ENCODE measurements around the gene PPIL1. TPM values are rescaled to one million over a fixed set of nuclear protein-coding genes. Genes with fewer than 3 reads are reported as not detected.

PPIL1 gene
- total RNA-seq, 1 experiment from 2014 or later = 87.8 TPM

DNA sequence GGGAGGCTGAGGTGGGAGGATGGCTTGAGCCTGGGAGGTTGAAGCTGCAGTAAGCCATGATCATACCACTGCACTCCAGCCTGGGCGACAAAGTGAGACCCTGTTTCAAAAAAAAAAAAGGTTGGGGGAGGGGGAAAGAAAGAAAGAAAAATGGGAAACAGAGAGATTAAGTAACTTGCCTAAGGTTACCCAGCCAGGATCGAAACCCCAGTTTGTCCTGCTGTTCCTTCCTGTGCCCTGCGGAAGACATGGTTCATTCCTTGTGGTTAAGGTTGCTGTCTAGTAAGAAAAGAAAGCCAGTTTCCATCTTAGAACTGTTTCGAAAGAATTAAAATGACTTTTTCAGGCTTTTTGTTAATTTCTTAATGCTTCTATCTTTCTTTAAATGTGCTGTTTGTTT lies 41.0 kb upstream of the PPIL1 start:
- no peak overlapping the region for H2BK15ac ChIP-seq (ENCODE audit: low read depth, low read length)
- no peak overlapping the region for H3K9ac ChIP-seq (ENCODE audit: extremely low read depth, insufficient read length, low read length)
- no peak overlapping the region for H3K56ac ChIP-seq (ENCODE audit: insufficient read length, low read depth, low read length)
- H4K20me1 ChIP-seq (ENCODE audit: control insufficient read depth, insufficient read depth, insufficient read length) = no peaks in the 10 kb centered on the region
- no peaks in the 10 kb centered on the region for H3K79me1 ChIP-seq (ENCODE audit: insufficient read depth, low read depth, low read length, poor library complexity, severe bottlenecking)
- DNase-seq = no peak
- H3K4me1 ChIP-seq (ENCODE audit: insufficient read depth, low read length) = no peaks in the 10 kb centered on the region
- H2BK12ac ChIP-seq (ENCODE audit: insufficient read length, low read depth, low read length) = no peak overlapping the region
- Mint-ChIP-seq H3K36me3 (ENCODE audit: insufficient read depth in 1 of 3, low read depth in 3 of 3) (peaks cover 0 to 2% (median 0%) of the 10 kb centered on the region in 3 experiments; a peak in 1 of 7 replicates), H3K27ac (no peak overlapping the region), H3K4me3 (no peak overlapping the region), H3K4me1 (peaks cover 4 to 8% of the 10 kb centered on the region in 2 experiments), H3K27me3 (ENCODE audit: low read depth) (no peaks in the 10 kb centered on the region), H3K9me3 (no peaks in the 10 kb centered on the region)
- H4K8ac ChIP-seq (replicated peaks; ENCODE audit: insufficient read length, low read depth, low read length) = no peak overlapping the region
- no peak overlapping the region for H3K23ac ChIP-seq (ENCODE audit: insufficient read length, low read depth, low read length)
- H3K14ac ChIP-seq (ENCODE audit: insufficient read depth, low read length) = no peak overlapping the region
- H3K18ac ChIP-seq (ENCODE audit: insufficient read length, low read depth, low read length) = no peak overlapping the region
- H3K4ac ChIP-seq (ENCODE audit: low read depth, low read length) = no peak overlapping the region
- no peak overlapping the region for H2BK20ac ChIP-seq (ENCODE audit: low read depth, low read length, poor library complexity, severe bottlenecking)
- TF ChIP-seq, protein P1, sequence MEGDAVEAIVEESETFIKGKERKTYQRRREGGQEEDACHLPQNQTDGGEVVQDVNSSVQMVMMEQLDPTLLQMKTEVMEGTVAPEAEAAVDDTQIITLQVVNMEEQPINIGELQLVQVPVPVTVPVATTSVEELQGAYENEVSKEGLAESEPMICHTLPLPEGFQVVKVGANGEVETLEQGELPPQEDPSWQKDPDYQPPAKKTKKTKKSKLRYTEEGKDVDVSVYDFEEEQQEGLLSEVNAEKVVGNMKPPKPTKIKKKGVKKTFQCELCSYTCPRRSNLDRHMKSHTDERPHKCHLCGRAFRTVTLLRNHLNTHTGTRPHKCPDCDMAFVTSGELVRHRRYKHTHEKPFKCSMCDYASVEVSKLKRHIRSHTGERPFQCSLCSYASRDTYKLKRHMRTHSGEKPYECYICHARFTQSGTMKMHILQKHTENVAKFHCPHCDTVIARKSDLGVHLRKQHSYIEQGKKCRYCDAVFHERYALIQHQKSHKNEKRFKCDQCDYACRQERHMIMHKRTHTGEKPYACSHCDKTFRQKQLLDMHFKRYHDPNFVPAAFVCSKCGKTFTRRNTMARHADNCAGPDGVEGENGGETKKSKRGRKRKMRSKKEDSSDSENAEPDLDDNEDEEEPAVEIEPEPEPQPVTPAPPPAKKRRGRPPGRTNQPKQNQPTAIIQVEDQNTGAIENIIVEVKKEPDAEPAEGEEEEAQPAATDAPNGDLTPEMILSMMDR (conservative IDR thresholded peaks at IDR 0.05) = no peak
- H3K79me2 ChIP-seq (ENCODE audit: insufficient read depth, low read length) = no peaks in the 10 kb centered on the region
- no peak overlapping the region for H2BK5ac ChIP-seq (ENCODE audit: insufficient read length, low read length)
- no peak overlapping the region for H3T11ph ChIP-seq (ENCODE audit: low read length)
- no peak overlapping the region for H3K4me2 ChIP-seq (ENCODE audit: insufficient read depth, insufficient read length, low read length)
- no peak overlapping the region for H3K27ac ChIP-seq (ENCODE audit: insufficient read length, low read depth, low read length)
- no peaks in the 10 kb centered on the region for H3K9me3 ChIP-seq (ENCODE audit: control insufficient read depth, low read depth, low read length)
- no peaks in the 10 kb centered on the region for H3K27me3 ChIP-seq (ENCODE audit: insufficient read depth, low read length)
- no peaks in the 10 kb centered on the region for H3K23me2 ChIP-seq (ENCODE audit: insufficient read length, low read depth, low read length, poor library complexity, severe bottlenecking)
- H2AFZ ChIP-seq (ENCODE audit: low read length) = no peak overlapping the region
- WGBS (ENCODE audit: extremely low coverage, insufficient read length, low lambda C conversion rate) = no CpG with 5 or more reads among the region's 4 CpGs
- H4K5ac ChIP-seq (ENCODE audit: insufficient read length, low read depth, low read length) = no peak overlapping the region
- no peak overlapping the region for H4K91ac ChIP-seq (ENCODE audit: insufficient read length, low read depth, low read length)
- no peak overlapping the region for H2BK120ac ChIP-seq (ENCODE audit: low read depth, low read length, poor library complexity, severe bottlenecking)
- no peak overlapping the region for H2AK5ac ChIP-seq (ENCODE audit: insufficient read length, low read length)

Measured in H9 (cell line).